ENCODE measurements around the gene STARD7. TPM values are rescaled to one million over a fixed set of nuclear protein-coding genes. Genes with fewer than 3 reads are reported as not detected.
A peak's percentile ranks its signal among the peaks of the same experiment; 100 is the strongest.

The STARD7 gene
- total and polyA plus RNA-seq, 2 of the 13 experiments (the other 11 are each of a cell fraction or from before 2014, with no cell fraction given), result 88.2 to 300 TPM

GRCh38 chr2:96208143-96209010 lies at the start of gene STARD7 (continued):
- TF ChIP-seq, protein P1, sequence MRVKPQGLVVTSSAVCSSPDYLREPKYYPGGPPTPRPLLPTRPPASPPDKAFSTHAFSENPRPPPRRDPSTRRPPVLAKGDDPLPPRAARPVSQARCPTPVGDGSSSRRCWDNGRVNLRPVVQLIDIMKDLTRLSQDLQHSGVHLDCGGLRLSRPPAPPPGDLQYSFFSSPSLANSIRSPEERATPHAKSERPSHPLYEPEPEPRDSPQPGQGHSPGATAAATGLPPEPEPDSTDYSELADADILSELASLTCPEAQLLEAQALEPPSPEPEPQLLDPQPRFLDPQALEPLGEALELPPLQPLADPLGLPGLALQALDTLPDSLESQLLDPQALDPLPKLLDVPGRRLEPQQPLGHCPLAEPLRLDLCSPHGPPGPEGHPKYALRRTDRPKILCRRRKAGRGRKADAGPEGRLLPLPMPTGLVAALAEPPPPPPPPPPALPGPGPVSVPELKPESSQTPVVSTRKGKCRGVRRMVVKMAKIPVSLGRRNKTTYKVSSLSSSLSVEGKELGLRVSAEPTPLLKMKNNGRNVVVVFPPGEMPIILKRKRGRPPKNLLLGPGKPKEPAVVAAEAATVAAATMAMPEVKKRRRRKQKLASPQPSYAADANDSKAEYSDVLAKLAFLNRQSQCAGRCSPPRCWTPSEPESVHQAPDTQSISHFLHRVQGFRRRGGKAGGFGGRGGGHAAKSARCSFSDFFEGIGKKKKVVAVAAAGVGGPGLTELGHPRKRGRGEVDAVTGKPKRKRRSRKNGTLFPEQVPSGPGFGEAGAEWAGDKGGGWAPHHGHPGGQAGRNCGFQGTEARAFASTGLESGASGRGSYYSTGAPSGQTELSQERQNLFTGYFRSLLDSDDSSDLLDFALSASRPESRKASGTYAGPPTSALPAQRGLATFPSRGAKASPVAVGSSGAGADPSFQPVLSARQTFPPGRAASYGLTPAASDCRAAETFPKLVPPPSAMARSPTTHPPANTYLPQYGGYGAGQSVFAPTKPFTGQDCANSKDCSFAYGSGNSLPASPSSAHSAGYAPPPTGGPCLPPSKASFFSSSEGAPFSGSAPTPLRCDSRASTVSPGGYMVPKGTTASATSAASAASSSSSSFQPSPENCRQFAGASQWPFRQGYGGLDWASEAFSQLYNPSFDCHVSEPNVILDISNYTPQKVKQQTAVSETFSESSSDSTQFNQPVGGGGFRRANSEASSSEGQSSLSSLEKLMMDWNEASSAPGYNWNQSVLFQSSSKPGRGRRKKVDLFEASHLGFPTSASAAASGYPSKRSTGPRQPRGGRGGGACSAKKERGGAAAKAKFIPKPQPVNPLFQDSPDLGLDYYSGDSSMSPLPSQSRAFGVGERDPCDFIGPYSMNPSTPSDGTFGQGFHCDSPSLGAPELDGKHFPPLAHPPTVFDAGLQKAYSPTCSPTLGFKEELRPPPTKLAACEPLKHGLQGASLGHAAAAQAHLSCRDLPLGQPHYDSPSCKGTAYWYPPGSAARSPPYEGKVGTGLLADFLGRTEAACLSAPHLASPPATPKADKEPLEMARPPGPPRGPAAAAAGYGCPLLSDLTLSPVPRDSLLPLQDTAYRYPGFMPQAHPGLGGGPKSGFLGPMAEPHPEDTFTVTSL (CRISPR knock-in tag; IDR thresholded peaks at IDR 0.05; ENCODE audit: borderline replicate concordance), result no peak; the same call in 1 of the 2 replicates
- TF ChIP-seq RBAK (CRISPR knock-in tag; IDR thresholded peaks at IDR 0.05), result no peak; the same call in 1 of the 2 replicates
- TF ChIP-seq TAF15 (IDR thresholded peaks at IDR 0.05; ENCODE audit: low read depth, low read length, poor library complexity, severe bottlenecking), result peak; percentile 91
- peak; percentile 89; the same call in 1 of the 2 replicates for TF ChIP-seq ZNF704 (CRISPR knock-in tag; IDR thresholded peaks at IDR 0.05; ENCODE audit: borderline replicate concordance)
- TF ChIP-seq HIVEP1 (CRISPR knock-in tag; IDR thresholded peaks at IDR 0.05), result 0 out of 2 replicates have a peak, but pooled peaks have one; percentile 47
- peak; percentile 24; the same call in 1 of the 2 replicates for TF ChIP-seq ZKSCAN8 (CRISPR knock-in tag; IDR thresholded peaks at IDR 0.05; ENCODE audit: borderline replicate concordance)
- TF ChIP-seq ZNF124 (CRISPR knock-in tag; IDR thresholded peaks at IDR 0.05), result no peak
- TF ChIP-seq SOX13 (IDR thresholded peaks at IDR 0.05), result peak; percentile 95
- TF ChIP-seq SOX13 (CRISPR knock-in tag; conservative IDR thresholded peaks at IDR 0.05 in 1 of 2, IDR thresholded peaks at IDR 0.05 in 1 of 2), result peak; percentile 21 to 63; a peak in 1 of 4 replicates
- TF ChIP-seq ADNP (CRISPR knock-in tag; IDR thresholded peaks at IDR 0.05), result no peak
- TF ChIP-seq, protein P2, sequence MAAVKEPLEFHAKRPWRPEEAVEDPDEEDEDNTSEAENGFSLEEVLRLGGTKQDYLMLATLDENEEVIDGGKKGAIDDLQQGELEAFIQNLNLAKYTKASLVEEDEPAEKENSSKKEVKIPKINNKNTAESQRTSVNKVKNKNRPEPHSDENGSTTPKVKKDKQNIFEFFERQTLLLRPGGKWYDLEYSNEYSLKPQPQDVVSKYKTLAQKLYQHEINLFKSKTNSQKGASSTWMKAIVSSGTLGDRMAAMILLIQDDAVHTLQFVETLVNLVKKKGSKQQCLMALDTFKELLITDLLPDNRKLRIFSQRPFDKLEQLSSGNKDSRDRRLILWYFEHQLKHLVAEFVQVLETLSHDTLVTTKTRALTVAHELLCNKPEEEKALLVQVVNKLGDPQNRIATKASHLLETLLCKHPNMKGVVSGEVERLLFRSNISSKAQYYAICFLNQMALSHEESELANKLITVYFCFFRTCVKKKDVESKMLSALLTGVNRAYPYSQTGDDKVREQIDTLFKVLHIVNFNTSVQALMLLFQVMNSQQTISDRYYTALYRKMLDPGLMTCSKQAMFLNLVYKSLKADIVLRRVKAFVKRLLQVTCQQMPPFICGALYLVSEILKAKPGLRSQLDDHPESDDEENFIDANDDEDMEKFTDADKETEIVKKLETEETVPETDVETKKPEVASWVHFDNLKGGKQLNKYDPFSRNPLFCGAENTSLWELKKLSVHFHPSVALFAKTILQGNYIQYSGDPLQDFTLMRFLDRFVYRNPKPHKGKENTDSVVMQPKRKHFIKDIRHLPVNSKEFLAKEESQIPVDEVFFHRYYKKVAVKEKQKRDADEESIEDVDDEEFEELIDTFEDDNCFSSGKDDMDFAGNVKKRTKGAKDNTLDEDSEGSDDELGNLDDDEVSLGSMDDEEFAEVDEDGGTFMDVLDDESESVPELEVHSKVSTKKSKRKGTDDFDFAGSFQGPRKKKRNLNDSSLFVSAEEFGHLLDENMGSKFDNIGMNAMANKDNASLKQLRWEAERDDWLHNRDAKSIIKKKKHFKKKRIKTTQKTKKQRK (IDR thresholded peaks at IDR 0.05; ENCODE audit: low read length), result no peak
- TF ChIP-seq, protein P3, sequence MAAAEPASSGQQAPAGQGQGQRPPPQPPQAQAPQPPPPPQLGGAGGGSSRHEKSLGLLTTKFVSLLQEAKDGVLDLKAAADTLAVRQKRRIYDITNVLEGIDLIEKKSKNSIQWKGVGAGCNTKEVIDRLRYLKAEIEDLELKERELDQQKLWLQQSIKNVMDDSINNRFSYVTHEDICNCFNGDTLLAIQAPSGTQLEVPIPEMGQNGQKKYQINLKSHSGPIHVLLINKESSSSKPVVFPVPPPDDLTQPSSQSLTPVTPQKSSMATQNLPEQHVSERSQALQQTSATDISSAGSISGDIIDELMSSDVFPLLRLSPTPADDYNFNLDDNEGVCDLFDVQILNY (CRISPR knock-in tag; conservative IDR thresholded peaks at IDR 0.05), result peak; percentile 77
